22Rv1 (cell line): ENCODE data around the gene EEPD1.

ENCODE experiments used
- H3K27ac ChIP-seq: fragments of 450-650 bp; 2 replicates; pipeline ENCODE4 v1.5.1; 2017
- CTCF ChIP-seq: fragments of 450-650 bp; IDR thresholded peaks from 2 replicates; pipeline ENCODE4 v1.5.1; 2017; ENCODE audit warnings: mild to moderate bottlenecking
- ZFX ChIP-seq: fragments of 450-650 bp; IDR thresholded peaks from 2 replicates; pipeline ENCODE4 v1.6.1; 2017; ENCODE audit warnings: antibody characterized with exemption, borderline replicate concordance

Gene EEPD1

GRCh38 chr7:36266190-36266589 is 113.1 kb downstream of the EEPD1 start:
- no peak overlapping the region for H3K27ac ChIP-seq
- TF ChIP-seq CTCF (no peak), ZFX (no peak)

- no peak overlapping the region for H3K27ac ChIP-seq
- TF ChIP-seq CTCF (no peak), ZFX (no peak)
Measured at GRCh38 chr7:36266683-36267082, 113.6 kb downstream of the EEPD1 start.

- TF ChIP-seq ZFX (no peak), CTCF (no peak)
- no peak overlapping the region for H3K27ac ChIP-seq
Measured at GRCh38 chr7:36272211-36272566, 119.1 kb downstream of the EEPD1 start.

GRCh38 chr7:36272567-36273269 is 119.7 kb downstream of the EEPD1 start:
- TF ChIP-seq ZFX: no peak
- no peak for TF ChIP-seq CTCF

GRCh38 chr7:36273836-36274235 is 120.8 kb downstream of the EEPD1 start:
- H3K27ac ChIP-seq: no peak overlapping the region
- no peak for TF ChIP-seq ZFX
- no peak for TF ChIP-seq CTCF

More at GRCh38 chr7:36272567-36273269, 119.7 kb downstream of the EEPD1 start:
- H3K27ac ChIP-seq: no peak overlapping the region

GRCh38 chr7:36275735-36276284 is 122.8 kb downstream of the EEPD1 start:
- TF ChIP-seq CTCF (no peak), ZFX (no peak)

GRCh38 chr7:36276428-36277248 is 123.6 kb downstream of the EEPD1 start:
- no peak overlapping the region for H3K27ac ChIP-seq
- TF ChIP-seq ZFX (no peak), CTCF (no peak)

More at GRCh38 chr7:36275735-36276284, 122.8 kb downstream of the EEPD1 start:
- H3K27ac ChIP-seq: no peak overlapping the region
